Measurements from ENCODE around the gene CDC25C.

The CDC25C gene

DNA sequence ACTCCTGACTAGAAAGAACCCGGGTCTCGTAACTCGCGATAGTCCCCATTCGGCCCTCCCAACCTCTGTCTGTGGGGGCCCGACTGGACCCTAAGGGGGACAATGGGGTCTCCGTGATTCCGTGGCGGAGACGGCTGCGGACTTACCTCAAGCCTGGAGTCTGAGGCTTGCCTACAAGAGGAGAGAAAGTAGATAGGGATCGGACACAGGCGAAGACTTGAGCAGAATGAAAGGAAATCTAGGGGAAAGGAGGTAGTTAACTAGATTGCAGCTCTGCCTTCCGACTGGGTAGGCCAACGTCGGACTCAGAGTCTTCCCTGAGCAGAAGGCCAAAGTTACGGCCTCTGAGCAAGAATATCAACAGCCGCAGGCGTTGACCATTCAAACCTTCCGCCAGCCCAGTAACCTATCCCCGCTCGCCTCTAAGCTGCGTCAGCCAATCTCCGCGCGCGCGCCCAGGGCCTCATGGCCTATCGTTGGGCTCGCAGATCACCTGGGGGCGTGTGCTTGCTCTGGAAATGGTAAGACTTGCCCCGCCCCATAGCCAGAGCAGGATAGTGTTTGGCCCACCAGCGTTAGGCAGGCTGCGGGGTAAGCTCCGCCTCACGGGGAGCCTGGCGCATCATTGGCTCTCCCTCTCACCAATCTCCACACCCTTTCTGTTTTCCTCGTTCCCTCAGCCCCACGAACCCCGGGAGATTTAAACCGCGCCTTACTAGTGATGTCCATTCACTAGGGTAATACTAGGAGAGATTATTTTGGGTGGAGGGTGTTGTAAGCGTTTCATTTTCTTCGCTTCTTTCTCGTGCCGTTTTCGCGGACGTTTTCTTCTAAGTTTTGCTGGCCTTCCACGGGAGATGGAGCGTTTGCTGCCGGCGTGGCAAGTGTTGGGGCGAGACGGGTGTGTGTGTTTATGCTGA is at the start of gene CDC25C:
TSS of gene CDC25C (minus strand) at position 356 of the 920 bp plus-strand sequence. CDS start 624 bp downstream, outside the sequence.
- peak; percentile 97 for DNase-seq

DNA sequence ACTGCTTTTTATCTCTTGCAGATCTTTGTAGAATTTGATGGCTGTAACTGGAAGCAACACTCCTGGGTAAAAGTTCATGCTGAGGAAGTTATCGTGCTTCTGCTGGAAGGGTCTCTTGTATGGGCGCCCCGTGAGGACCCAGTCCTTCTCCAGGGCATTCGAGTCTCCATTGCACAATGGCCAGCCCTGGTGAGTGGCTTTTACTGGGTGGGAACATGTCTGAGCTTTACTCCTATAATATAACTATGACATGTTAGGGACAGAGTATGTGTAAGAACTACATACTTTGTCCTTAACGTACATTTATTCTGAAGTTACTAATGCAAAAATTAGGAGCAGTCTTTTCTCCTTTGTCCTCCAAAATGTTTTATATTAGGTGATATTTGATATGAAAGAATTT is 41.0 kb upstream of the CDC25C start:
- DNase-seq: no peak

DNA sequence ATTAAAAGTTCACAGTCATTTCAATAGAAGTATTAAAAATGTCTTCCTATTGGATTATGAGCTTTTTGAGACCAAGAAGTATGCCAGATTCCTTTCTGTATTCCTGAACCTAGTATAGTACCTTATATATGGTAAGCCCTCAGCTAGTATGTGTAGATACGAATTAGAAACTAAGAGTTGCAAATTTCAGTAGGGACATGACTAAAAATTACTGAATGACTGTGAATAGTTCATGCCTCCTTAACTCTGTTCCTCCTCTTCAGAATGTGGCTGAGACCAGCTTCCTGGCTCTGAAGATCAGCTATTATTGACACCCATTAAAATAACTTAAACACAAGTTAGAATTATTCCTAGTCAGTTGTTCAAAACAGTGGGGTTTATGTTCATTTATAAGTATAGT is 40.6 kb upstream of the CDC25C start:
- DNase-seq: no peak

DNA sequence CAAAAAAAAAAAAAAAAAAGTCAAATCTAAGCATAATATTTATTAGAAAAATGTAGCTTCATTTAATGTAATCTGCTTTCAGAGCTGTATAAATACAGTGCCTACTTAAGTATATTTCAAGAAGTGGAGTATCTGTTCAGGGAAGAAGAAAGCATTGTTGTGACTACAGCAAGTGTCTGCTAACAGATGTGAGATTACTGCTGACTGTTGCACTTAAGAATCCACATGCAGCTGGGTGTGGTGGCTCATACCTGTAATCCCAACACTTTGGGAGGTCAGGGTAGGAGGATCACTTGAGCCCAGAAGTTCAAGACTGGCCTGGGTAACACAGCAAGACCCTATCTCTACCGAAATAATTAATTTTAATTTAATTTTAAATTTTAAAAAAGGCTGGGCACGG is 39.9 kb upstream of the CDC25C start:
- DNase-seq: no peak

DNA sequence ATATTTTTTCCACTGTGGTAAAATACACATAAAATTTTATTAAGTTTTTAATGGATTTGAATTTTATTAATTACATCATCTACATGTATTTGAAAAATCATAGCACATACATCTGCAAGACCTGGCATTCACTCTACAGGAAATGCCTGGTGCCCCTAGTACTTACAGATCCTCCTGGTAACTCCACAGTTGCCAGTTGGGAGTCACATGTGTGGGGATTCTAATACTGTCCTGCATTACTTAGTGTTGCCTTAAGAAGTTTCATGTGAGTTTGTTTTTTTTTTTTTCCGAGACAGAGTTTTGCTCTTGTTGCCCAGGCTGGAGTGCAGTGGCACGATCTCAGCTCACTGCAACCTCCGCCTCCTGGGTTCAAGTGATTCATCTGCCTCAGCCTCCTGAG is 38.9 kb upstream of the CDC25C start:
- DNase-seq: no peak

DNA sequence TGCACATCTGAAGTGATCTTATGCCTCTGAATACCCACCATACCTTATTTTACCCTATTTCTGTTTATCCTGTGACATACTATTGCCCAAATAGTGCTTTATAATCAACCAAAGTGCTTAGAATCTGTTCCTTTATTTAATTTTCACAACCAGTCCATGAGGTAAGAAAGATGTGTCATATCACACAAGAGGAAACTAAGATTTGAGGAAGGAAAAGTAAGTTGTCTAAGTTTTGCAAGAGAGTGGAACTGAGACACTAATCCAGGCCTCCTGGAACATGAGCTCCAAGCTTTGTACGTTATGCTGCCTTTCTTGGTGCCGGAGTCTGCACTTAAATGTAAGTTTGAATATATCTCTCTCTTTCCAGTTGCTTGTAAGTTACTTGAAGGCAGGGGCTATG is 38.1 kb upstream of the CDC25C start:
- no peak for DNase-seq

DNA sequence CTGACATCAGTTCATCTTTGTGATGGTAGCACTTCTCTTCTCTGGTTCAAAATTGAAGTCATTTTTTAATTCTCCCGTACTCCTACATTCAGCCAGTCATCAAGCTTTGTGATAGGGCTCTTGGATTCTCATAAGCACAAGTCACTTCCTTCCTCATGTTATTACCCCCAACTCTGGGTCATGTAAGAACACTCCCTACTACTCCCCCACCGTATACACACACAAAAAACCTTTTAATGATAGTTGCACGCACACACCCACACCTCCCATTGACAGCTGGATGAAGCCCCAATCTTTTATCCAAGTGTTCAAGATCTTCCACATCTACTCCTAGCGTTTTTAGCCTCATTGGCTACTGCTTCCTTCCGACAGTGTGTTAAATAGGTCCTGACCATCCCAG is 37.7 kb upstream of the CDC25C start:
- no peak for DNase-seq

DNA sequence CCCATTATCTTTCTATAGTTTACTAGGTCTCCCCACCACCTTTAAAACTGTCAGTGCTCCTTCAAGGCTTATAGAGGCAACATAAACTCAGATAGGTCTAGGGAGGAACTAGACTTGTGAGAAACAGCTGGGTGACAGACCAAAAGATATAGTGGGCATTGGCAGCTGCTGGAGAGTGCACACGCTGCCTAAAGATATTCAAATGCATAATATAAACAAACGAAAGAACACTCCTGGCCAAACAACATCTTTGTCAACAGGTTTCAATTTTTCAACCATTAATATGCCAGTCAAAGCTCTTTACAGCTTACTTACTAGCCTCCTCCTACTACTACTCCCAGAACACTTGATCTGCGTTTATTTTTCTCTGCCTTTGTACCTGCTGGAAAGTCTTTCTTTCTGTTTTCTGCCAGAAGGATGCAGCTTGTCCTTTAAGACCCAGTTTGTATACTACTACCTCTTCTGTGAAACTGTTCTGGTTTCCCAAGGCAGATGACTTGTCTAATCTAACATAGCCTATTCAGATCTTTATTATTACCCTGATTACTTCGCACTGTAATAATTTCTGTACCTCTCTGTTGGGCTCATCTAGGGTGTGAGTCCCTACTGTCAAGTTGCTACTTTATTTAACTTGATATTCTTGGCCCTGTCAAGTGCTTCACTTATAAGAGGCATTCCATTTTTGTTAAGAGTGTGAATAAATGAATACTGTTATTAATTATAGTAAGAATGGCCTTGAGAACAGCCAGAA is 35.2 kb upstream of the CDC25C start:
- DNase-seq: no peak

DNA sequence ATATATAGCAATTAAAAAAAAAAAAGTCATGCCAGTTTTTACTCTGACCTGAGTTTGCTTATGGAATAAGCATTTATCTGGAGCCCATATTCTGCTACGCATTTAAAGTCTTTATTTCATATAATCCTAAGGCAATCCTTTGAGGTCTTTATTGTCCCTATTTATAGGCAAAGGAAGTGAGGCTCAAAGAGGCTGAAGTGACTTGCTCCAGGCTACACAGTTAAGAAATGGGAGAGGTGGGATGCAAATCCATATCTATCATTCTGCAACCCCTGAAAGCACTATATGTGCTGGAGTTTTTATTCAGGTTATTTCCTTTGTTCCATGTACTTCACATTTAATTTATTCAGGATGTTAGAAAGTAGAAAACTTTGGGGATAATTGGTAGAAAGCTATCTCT is 33.0 kb upstream of the CDC25C start:
- no peak for DNase-seq

DNA sequence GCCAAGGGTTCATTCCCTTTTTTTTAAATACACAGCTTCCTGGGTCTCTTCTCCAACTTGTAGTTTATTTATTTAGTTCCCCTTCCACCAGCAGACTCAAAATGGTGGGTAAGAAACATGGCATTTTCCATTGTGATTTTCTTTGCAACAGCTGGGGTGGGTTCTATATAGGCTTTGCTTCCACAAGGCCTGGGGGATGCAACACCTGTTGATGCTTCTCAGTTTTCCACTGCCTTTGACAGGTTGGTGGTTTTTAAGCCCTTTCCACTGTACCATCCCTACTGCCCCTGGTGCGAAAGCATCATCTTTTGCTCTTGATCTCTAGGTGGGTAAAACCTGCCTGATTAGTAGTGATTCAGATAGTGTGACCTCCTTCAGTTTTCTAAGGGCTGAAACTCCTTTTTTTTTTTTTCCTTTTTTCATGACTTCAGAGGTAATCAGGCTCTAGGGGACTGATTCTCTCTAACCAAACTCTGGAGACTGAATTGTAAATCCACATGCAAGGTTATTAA is 29.4 kb upstream of the CDC25C start:
- DNase-seq: no peak

DNA sequence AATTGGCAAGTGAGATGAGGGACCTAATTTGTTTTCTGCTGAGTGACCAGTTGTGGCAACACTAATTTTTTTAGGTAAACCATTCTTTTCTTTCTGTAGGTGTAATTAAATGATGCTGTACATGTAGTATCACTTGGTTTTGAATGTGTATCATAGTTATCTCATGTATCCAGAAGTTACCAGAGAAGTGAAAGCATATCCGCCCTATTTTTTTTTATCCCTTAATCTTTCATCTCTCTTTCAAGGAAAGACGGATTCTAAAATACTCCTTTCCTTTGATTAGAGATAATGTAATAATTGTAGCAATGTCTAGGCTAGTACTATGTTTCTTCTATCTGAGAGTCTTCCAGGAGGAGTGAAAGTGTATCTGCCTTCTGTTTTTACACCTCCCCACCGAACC is 28.0 kb upstream of the CDC25C start:
- DNase-seq: no peak

DNA sequence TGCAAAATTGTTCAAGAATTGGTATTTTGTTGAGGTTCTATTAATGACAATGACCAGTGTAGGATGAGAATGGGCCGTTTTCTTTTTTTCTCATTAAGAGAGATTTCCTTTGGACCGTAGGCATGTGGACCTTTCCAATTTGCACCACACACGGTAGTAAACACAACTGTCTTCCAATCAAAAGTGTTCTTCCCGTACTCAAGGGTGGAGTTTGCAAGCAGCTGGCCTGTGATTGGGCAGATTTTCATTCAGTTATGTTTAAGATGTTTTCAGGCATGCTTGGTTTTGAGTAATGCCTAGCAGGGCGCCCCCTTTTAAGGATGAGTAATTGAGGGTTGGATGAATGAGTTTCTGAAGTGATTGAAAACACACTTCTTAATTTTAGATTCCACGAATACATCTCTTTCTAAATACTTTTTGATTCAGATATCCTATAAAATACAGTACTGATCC is 23.3 kb upstream of the CDC25C start:
- peak; percentile 59 for DNase-seq

DNA sequence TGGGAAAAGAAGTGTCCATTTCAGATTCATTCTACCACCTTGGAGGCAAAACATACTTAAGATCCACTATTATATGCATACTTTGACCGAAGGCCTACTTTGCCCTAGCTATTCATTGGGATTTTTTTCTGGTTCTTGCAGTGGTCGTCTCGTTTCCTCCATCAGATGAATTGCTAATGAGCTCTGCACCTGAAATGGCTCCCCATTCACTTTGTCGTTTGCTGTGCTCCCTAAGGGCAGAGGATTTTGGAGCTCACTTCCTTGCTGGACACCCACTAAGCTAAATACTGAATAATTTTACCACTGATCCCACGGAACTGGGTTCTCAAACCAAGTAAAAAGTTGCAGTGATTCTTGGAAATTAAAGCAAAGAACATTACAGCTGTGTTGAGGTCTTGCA is 22.8 kb upstream of the CDC25C start:
- DNase-seq: no peak

DNA sequence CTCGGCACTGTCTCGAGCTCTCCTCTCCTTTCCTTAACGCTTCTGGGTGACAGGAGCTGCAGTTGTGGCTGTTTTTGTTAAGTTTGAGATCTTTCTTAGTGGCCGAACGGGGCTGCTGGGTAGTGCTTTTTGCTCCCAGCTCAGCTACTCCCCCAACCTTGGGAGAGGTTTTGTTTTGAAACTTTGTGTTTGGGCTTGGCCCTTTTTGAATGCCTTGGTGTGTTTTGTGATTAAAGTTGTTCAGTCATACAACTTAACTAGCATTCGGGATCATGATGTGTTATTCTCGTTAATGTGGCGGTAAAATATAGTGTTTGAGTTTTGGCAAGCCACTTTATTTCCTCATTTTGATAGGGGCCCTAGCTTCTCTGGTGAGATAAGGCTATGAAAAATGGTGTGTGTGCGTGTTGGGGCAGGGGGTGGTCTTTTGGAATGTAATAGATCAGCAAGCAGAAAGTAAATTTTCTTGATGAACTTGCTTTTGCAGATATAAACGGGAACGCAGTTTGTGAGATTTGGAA is 22.0 kb upstream of the CDC25C start:
- no peak for DNase-seq

DNA sequence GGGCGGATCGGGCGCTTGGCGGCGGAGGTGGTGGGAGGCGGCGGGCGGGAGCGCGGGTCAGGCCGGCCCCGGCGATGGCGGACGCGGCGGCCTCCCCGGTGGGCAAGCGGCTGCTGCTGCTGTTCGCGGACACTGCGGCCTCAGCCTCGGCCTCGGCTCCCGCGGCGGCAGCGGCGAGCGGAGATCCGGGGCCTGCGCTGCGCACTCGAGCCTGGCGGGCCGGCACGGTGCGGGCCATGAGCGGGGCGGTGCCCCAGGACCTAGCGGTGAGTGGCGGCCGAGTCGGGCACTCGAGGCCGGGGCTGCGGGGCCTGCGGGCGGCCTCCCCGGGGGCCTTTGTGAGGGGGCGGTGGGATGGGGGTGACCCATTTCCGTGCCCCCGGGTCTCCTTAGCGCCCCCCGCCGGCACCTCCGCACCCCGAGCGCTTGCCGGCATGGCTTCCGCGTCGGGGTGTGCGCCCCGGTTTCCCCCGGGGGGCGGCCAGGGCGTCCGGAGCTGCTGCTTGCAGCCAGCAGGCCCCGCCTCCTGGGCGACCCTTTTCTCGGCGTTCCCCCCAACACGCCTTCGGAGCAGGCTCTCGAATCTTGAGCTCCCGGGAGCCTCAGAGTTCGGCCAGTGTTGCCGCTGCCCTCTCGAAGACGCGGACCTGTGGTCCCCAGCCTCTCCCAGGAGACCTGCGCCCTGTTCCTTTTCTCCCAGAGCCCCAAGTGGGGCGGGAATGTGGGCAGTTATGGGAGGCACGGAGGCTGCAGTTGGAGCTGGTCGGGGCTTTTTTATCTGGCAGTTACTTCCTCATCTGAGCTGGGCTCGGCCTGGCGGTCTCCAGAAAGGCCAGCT is 21.3 kb upstream of the CDC25C start:
- DNase-seq: peak; percentile 85

DNA sequence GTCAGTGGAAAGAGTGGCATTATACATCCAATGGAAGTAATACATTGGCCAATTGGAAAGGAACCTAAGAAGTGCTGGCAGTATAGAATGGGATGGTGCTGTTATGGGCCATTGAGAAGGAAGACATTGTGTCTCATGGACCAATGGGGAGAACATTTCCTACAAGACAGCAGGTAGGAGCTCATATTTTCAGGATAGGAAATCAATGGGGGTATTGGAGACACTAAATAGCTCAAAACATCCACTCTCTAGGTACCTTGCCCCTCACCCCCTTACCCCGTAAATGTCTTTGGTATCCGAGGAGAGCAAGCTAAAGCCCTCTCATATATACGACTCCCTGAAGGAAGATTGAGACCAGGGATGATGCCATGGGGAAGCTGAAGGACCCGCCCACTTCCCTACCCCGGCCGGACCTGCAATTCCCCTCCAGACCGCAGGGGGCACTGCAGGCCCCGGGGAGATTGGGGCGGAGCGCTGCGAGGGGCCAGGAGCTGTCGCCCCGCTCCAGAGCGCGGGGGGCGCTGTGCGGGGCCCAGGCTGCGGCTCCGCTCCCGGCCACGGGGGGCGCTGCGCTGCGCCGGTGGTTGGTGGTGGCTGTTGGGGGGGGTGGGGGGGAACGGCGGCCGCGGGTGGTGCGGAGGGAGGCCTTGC is 20.6 kb upstream of the CDC25C start, which contains the start of gene KDM3B:
TSS of gene KDM3B (plus strand) at position 615 of the 651 bp plus-strand sequence. CDS start 111 bp downstream, outside the sequence.
- DNase-seq: peak; percentile 99

DNA sequence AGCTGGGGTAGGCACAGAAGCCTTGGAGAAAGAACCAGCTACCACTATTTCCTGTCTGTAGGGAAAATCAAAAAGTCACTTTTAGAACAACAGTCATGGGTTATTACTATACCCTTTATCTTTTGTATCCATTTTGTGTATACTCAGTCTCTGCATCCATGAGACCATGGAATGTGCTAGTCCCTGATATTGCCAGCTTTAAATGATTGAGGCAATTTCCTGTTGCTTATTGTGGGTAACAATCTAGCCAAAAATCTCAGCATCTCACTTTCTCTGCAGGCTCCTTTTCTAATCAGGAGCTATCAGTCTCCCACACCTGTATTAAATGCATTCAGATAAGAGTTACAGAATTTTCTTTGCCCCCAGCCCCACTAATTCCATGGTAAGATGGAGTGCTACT is 19.9 kb upstream of the CDC25C start:
- DNase-seq: no peak

DNA sequence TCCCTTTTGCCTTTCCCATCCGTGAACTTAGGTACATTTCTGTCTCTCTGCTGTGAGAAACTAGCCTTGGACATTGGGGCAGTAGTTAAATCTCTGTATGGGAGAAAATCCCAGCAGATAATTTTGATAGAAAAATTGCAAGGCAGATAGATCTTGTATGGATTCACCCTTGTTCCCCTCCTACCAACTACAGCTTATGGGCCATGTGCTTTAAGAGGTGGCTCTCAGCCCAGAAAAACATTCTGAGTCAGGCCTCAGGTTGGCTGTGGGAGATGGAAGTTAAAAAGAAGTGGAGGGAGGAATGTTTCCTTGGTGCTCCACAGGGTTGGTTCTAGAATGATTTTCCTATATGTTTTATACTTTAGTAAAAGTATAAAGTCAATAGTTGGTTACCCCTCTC is 19.5 kb upstream of the CDC25C start:
- DNase-seq: no peak

DNA sequence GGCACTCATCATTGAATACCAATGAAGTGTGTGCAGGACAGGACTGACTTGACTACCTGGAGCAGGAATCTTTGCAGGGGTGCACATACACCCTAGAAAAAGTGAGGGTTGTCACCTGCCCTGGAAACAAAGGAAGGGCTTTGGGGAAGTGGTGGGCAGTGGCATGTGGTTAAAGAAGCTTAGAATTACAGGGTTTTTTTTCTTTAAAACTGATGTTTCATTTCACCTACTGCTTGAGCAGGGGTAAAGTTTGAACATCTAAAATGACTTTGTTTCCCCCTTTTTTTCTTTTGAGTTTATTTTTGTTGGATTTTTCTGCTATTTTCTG is 18.9 kb upstream of the CDC25C start:
- DNase-seq: no peak

DNA sequence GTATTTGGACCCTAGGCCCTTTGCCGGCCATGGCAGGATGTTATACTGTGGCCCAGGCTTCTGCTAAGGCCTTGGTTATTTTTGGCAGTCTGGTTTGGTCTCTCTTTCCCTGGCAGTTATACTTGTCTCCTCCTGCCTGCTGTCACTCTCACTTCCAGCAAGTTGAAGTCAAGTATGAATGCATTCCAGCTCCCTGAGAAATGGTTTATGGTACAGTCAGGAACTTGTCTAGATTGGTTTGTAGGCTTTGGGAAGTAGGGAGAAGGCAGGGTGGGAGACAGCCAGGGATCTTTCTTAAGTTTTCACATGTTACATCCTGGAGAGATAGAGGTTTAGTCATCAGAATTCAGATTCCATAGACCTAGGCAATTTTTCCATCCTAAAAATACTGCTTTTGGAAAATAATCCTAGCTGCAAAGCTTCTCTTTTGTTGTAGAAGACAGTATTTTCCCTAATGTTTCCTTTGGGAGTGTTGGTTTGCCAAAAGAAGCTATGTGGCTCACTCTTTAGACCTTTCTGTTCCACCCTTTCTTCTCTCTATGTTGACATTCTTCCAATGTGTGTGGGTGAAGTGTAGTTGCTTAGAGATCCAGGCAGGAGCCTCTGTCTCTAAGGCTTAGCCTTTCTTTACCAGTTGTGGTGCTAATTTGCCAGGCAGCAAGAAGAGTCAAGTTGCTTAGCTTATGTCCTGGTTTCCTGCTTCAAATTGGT is 18.4 kb upstream of the CDC25C start:
- no peak for DNase-seq

DNA sequence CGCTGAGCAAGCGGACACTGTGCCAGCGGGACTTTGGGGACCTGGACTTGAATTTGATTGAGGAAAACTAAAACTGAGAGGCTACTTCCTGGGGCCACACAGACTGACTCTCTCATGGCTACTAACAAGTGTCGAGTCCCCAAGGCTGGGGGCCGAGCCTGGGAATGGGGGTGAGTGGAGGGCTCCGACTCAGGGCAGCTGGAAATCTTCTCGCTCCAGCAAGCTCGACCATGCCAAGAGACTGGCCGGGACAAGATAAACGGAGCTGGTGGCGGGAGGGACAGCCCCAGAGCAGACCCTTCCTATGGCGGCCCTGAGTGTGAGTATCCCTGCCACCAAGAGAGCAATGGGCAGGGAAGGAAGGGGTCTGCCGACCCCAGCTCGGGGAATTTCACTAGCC is 15.3 kb upstream of the CDC25C start:
- no peak for DNase-seq
